GM19351 (cell line): ENCODE results near the gene FNDC10.
"Not testable (repeated sequence)": the region's sequence is repeated elsewhere in the genome, so short reads cannot be mapped to it uniquely, and the experiment has no call there.

Source experiments
- ATAC-seq: cut with Tn5 transposase; IDR thresholded peaks from one replicate; pipeline ENCODE4 v1.9.1; 2021; ENCODE audit warnings: mild to moderate bottlenecking, moderate library complexity; ENCODE audit not compliant: unreplicated experiment

The FNDC10 gene

DNA sequence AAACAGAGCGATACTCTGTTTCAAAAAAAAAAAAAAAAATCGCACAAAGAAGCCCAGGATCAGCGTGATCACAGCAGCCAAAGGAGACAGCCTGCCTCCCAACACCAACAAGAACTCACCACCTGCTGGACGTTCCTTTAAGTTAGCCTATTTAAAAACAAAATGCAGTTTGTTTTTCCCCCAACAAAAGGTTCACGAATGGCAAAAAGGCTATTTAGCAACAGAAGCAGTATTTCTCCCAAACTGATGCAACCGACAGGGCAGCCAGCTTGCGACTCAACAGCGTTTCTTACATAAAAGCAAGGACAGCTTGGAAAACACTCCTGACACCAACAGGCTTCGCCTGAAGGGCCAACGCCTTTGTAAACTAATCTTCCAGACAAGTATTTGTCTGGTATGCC is 32.0 kb downstream of the FNDC10 start:
- ATAC-seq, result no peak

DNA sequence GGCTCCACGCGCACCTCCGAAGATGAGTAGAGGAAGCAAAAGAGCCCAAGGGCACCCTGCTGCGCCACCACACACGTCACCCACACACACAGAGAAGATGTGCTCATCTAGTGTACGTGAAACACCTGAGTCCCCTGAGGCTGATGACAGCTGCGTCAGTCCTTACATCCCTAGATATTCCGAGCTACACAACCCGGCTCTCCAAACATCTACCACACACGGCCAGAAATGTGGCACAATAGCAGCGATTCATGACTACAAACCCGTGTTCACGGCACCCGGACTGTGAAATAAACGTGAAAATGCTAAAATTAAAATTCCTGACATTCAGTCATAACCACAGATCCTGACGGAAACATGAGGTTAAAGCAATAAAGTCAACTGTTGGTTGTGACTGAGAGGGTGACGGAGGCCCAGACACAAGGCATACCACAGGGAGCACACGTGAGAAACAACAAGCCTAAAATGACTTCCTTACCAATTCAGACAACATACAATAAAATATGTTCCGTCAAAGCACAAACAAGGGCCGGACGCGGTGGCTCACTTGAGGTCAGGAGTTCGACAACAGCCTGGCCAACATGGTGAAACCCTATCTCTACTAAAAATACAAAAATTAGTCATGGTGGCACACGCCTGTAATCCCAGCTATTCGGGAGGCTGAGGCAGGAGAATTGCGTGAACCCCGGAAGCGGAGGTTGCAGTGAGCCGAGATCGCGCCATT is 32.6 kb downstream of the FNDC10 start:
- no peak for ATAC-seq

DNA sequence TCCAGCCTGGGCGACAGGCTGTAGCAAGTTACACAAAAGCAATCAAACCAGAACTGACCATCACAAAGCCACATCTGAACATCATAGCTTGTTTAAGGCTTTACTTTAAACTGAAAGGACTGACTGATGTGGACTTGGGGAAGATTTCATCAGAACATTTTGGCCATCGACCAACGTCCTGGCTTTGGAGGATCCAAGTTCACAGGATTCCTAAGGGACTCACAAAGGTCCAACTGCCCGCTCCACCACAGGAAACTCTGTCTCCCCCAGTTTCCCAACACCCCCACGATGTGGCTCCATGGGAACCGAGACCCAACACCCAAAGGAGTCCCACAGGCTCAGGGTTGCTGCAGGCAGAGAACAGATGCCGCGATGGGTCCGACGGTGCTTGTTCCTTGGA is 34.6 kb downstream of the FNDC10 start:
- no peak for ATAC-seq

DNA sequence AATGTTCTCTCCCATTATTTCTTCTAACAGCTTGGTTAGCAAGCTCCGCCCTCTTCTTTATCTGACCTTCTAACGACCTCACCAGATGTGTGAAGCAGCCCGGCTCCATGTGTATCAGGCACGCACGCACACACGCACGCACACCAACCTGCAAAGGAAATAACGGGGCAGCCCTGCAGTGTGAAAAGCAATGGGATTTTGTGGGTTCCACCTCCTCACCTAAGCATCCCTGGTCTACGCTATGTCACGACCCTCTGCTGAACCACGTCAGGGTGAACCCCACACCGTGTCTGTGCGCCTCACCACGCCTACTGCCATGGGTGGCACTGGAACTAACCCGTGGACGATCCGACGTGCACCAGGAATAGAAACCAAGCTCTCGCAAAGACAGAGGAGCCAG is 35.7 kb downstream of the FNDC10 start:
- ATAC-seq, result no peak

DNA sequence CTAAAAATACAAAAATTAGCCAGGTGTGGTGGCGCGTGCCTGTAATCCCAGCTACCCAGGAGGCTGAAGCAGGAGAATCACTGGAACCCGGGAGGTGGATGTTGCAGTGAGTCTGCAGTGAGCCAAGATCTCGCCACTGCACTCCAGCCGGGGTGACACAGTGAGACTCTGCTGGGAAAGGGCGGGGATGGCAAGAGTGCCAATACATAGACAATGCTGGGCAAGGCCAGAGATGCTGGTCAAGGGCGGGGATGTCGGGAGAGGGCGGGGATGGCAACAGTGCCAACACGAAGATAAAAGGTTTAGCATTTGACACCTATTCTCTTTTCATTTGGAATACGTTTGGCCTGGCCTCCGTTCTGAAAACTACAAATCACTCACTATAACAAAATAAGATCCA is 36.2 kb downstream of the FNDC10 start:
- no peak for ATAC-seq

DNA sequence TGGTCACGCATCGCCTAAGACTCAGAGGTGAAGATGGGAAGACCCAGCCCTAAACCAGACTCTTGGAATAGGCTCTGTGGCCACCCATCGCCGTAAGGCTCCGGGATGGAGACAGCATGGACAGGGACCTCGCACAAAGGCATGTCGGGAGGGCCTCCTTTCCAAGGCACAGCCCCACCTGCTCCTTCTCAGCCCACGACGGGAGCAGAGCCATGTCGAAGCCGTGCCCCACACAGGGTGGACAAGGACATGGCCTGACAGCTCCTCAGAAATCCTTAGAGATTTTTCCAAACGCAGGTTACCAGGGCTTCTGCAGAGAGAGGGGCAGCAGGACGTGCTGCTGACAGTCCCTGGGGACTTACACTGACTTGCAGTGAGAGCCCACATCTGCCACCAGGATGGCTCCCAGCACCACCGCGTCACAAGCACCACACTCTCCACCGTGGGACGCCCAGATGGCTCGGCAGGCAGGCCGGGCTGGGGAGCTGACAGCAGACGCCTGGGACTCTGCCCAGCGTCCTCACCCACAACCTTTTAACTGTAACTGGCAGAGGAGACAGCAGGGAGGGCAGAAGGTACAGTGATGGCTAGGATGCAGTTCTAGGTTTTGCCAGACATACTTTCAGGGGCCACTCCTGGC is 37.3 kb downstream of the FNDC10 start:
- ATAC-seq, result no peak

DNA sequence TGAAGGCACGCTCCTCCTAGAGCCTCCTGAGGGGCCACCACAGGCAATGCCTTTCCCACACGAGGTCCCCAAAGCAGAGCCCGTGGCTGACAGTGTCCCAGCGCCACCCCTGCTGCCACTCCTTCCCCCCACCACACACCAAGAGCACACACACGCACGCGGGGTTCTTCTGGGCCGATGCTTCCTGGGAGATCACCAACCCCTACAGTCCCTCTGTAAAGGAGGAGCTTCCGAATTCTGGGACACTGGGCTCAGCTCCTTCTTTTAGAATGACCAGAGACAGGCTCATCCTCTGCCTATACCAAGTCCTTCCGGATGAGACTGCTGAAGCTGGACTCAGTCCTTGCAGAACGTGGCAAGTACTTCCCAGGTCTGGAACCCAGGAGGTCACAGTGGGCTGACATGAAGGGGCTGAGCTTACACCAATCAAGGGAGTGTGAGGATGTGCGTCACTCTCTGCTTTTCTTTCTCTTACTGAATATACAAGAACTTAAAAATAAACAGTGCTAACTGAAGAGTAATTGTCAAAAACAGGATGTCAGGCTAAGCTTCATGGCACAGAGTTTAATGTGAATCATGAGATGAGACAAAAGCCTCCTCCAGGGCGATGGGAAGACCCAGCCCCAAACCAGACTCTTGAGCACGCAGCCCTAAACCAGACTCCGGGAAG is 38.0 kb downstream of the FNDC10 start:
- no peak for ATAC-seq

DNA sequence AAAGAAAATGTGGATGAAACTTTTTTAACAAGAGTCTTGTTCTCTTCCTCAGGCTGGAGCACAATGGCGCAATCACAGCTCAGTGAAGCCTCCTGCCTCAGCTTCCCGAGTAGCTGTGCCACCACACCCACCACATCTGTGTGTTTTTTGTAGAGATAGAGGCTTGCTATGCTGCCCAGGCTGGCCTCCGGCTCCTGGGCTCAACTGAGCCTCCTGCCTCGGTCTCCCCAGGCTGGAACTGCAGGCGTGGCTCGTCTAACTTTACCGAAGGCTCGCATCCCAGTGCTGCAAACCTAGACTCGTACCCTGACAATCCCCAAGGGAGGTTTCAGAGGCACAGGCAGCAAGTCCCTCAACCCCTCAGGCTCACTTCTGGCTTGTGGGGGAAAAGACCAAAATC is 39.8 kb downstream of the FNDC10 start:
- no peak for ATAC-seq

DNA sequence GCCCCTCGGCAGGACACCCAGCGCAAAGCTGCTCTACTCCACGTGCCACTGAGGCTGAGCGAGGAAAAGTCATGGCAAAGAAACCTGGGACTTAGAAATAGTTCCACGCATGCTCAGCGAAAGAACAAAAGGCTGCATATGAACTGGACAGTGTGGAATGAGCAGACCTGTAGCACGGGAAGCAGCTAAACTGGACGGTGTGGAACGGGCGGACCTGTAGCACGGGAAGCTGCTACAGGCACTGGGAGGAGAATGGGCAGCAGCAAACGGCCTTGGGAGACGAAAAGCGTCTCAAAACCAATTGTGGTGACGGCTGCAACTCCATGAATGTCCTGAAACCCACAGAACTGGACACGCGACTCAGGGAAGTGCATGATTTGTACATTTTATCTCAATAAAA is 40.9 kb downstream of the FNDC10 start:
- no peak for ATAC-seq

DNA sequence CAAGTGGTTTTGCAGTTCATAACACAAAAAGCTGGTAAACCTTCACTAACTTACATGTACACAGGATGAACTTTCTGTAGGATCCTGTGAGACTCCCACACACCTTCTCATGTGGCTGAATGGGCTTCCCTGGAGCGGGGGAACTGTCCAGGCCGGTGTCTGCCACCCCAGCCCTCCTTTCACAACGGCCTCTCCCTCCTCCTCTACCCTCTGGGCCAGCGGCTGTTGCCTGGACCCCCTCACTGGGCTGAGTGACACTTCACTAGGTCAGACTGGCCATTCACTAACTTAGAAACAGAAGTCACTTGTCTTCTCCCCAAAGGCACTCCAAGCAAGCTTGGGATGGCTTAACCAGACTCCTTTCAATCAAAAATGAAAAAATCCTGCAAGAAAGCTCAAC is 41.3 kb downstream of the FNDC10 start:
- ATAC-seq, result no peak

DNA sequence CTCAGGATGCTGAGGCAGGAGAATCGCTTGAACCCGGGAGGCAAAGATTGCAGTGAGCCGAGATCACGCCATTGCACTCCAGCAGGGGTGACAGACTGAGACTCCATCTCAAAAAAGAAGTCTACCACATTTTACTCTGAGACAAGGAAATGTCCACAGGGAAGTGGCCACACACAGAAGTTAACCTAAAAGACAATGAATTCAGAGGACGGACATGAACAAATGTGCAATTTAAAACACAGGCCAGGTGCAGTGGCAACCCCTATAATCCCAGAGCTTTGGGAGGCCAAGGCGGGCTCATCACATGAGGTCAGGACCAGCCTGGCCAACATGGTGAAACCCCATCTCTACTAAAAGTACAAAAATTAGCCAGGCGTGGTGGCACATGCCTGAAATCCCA is 42.2 kb downstream of the FNDC10 start:
- not testable (repeated sequence) for ATAC-seq

DNA sequence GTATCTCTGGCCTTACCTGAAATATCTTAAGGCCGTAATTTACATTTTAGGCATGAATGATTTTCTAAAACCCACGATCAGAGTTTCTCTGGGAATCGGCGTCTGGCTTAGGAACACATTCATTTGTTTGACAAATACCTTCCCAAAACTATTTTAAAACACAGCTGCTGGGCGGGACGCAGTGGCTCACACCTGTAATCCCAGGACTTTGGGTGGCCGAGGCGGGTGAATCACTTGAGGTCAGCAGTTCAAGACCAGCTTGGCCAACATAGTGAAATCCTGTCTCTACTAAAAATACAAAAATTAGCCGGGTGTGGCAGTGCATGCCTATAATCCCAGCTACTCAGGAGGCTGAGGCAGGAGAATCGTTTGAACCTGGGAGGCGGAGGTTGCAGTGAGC is 43.0 kb downstream of the FNDC10 start:
- not testable (repeated sequence) for ATAC-seq

DNA sequence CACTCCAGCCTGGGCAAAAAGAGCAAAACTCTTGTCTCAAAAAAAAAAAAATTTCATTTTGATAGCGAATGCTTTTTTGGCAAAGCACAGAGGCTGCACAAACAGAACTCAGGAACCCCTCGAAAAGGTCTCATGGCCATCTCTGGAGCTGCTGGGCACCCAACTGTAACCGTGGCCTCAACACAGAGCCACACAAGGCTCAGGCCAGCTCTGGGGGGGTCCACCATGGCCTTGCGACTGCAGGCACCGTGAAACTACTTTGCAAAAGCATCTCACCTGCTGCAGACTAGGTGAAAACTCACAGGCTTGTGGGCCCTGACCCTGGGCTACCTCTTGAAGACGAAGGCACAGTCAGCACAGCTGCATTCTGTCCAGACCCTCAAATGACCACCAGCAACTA is 43.4 kb downstream of the FNDC10 start:
- ATAC-seq, result no peak

DNA sequence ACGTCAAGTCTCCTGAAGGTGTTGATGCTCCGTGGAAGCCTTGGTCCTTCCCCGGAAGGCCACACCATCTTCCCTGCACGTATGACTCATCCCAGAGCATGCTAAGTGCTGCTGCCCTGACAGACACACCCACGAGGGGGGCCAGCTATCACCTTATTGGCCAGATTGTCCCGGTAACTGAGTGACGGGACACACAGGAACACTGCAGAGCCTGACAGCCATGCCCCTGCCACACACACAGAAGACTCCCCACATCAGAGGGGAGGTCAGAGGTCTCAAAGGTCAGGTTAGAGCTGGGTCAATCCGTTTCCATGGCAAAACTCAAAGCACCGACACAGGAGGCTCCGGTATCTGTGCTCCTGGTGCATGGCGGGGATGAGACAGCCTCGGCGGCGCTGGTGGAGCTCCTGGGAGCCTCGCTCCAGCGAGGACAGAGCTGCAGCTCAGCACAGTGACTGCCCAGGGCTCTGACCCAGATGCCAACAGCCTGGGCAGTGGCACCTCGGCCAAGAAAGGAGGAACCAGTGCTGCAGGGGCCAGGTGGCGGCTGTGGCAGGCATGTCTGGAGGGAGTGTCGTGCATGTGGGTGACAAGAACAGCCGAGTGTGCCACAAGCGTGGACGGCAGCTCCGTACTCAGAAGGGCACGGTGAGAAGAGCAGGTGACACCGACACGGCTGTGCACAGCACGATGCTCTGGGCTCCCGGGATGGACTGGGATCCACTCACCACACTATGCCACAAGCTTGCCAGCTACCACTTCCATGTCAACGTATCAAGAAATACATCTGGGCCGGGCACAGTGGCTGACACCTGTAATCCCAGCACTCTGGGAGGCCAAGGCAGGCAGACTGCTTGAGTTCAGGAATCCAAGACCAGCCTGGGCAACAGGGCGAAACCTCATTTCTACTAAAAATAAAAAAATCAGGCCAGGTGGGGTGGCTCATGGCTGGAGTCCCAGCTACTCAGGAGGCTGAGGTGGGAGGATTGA is 44.7 kb downstream of the FNDC10 start:
- ATAC-seq, result no peak

DNA sequence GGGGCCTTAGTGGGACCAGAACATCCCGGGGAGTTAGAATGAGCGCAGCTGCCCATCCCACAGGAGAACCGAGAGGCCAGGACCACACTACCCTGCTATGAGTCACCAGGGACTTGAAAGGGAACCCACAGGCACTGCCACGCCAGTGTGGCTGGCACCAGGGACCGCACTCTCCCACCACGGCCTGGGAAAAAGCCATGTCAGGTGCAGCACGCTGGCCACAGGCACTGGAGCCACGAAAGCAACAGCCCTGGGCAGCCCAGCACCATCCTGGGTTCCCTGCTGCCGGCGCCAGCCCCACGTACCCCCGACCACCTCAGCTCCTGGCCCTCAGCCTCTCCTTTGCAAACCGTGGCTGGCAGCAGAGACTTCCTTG is 45.4 kb downstream of the FNDC10 start:
- no peak for ATAC-seq

DNA sequence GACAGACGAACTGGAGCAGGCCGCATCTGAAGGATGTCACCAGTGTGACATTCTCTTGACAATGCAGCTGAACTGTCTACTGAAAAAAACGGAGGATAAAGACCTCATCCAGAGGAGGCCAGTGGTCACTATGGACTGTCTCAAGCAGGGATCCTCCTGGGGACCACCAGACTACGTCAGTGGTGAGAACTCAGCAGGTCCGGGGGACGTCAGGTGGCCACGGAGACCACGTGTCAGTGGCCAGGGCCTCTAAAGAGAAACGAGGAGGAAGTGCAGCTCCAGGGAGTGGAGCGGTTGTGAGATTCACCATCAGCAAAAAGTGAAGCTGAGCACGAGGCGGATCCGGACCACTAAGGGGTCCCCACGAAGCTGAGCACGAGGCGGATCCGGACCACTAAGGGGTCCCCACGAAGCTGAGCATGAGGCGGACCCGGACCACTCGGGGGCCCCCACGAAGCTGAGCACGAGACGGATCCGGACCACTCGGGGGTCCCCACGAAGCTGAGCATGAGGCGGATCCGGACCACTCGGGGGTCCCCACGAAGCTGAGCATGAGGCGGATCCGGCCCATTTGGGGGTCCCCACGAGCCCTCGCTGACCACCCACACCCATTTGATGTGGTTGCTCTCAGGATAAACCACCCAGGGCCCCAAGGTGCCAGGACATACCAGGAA is 46.0 kb downstream of the FNDC10 start:
- ATAC-seq, result no peak

DNA sequence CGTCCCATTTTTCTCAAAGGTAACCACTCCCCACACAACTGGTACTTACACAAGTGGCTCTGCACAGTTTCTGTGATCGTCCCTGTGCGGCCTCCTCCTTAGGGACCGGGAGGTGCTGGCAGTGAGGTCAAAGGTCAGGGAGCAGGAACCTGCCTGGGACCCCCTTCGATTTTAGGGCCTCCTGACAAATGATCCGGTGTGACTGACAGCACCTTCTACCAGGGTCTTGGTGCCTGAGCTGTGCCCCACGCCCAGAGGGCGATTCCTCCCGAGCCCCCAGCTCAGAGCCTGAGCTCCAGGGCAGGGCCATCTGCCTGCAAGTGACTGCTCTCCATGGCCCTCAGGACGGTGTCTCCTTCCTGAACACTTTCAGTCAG is 47.7 kb downstream of the FNDC10 start:
- no peak for ATAC-seq

DNA sequence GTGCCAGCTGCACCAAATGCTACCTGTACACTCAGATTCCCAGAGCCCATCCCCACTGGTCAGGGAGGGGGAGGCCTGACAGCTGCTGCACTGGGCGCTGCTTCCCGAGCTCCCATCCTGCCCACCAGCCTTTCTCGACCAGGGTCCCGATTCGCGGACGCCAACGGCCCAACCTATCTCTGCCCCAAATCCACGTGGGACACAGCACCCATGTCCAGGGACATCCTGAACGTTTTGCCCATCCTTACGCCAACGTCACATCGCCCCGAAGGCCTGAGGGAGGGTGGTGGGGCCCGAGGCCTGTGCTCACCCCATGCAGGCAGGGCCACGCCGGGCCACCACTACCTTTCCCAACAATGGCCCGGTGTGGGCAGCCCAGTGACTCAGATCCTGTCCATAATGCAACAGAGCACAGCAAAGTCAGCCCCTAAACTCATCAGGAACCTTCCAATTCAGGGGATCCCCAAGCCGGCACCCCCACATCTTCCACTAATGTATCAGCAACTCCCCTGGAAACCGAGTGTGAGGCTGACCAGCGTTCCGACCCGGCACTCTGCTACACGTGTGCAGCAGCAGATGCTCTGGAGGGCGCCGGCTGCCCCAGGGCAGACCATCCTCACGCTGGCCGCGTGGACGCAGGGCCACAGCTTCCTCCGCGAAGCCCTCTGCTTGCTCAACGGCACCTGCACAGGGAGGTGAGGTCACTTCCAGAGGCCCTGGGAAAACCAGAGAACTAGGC is 48.2 kb downstream of the FNDC10 start:
- no peak for ATAC-seq

DNA sequence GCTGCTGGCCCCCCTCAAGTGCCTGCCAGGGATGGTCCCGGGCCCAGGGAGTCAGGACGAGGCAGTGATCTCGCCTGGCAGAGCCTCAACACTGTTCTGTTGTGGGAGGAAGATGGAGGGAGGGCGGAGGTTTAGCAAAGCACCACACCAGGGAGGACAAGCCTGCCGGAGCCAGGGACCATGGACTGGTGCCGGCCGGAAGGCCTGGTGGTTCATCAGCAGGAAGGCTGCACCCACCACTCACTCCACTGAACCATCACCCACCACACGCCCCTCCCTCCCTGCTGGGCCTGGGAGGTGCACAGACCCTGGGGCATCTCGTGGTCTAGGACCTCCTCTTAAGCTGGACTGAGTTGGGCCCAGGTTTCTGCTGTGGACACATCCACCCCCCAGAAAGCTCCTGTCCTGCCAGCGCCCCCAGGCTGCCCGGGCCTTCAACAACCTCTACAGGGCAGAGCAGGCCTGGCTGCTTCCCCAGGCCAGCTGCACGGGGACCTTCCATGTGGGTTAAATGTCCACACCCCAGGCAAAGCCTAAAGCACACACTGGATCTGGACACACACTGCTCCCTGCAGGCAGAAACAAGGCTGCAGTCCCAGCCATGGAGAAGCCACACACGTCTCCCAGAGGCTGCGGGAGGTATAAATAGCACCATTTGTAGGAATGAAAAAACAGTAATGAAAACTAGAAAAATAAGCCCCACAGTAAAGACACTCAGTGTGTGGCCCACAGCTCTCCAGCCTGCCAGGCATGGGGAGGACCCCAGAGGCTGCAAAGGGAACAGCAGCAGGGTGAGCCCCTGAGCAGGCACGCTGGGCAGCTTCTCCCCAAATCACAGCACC is 49.1 kb downstream of the FNDC10 start:
- ATAC-seq, result no peak
